ENCODE measurements around the gene BLM.

Gene BLM

DNA sequence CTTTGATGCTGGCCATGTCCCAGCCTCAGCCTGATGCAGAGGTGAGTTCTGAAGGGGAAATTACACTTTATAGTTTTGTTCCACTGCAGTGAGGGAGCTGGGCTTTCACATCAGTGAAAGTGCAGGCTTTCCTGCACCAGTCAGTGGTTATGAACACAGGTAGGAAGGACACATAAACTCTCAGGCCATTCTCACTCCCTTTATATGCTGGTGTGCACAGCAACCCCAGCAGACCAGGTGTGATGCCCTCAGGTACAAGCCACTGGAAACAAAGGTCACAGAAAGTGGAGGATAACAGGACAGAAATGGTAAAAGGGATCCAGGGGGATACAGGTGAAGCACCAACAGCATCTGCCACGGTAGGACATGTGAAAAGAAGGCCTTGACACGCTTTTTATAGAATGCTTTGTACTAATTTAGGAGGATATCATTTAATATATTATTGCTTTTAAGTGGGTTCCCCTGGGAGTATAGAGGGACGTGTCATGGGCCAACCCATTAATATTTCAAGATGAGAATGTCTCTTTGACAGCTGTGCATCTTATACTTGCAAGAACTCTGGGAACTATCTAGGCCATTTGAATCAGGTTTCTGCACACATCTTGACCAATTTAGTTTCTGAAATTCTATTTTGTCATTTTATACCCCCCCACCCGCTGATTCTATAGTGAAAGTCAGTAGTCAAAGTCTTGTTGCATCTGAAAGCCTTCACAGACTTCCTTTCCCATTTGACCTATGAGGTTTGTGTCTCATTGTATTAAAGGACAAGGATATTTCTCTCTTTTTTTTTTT lies 25.0 kb upstream of the BLM start:
- TF ChIP-seq, protein P1, sequence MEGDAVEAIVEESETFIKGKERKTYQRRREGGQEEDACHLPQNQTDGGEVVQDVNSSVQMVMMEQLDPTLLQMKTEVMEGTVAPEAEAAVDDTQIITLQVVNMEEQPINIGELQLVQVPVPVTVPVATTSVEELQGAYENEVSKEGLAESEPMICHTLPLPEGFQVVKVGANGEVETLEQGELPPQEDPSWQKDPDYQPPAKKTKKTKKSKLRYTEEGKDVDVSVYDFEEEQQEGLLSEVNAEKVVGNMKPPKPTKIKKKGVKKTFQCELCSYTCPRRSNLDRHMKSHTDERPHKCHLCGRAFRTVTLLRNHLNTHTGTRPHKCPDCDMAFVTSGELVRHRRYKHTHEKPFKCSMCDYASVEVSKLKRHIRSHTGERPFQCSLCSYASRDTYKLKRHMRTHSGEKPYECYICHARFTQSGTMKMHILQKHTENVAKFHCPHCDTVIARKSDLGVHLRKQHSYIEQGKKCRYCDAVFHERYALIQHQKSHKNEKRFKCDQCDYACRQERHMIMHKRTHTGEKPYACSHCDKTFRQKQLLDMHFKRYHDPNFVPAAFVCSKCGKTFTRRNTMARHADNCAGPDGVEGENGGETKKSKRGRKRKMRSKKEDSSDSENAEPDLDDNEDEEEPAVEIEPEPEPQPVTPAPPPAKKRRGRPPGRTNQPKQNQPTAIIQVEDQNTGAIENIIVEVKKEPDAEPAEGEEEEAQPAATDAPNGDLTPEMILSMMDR (conservative IDR thresholded peaks at IDR 0.05; ENCODE audit: low read depth, low read length): no peak
- H3K4me3 ChIP-seq (ENCODE audit: low read depth, low read length): no peak overlapping the region
- no peak for DNase-seq (ENCODE audit: low read depth)

DNA sequence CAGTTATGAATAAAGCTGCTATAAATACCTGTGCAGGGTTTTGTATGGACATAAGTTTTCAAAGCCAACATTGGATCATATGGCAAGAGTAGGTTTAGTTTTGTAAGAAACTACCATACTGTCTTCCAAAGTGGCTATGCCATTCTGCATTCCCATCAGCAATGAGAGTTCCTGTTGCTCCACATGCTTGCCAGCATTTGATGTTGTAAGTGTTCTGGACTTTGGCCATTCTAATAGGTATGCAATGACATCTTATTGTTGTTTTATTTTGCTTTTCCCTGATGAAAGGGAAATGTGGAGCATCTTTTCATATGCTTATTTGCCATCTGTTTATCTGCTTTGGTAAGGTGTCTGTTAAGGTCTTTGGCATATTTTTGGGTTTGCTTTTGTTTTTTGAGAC lies 22.2 kb upstream of the BLM start:
- TF ChIP-seq, protein P1 (conservative IDR thresholded peaks at IDR 0.05; ENCODE audit: low read depth, low read length): no peak
- DNase-seq (ENCODE audit: low read depth): no peak
- H3K4me3 ChIP-seq (ENCODE audit: low read depth, low read length): no peak overlapping the region

DNA sequence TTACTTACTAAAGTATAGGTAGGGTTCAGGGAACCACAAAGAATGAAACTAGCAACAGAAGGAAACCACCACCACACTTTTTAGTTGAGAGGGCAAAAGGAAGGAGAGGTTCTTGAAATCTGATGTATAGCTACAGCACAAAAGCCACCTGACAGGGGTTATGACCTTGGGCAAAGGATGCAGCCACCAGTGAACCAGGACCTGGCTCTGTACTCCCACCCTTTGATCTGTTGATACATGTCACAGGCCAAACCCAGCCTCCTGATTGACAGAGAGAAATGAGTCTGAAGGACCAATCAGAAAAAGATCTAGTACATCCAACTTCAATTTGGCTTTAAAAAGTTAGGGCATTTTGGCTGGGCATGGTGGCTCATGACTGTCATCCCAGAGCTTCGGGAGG lies 20.0 kb upstream of the BLM start:
- DNase-seq (ENCODE audit: low read depth): no peak
- H3K4me3 ChIP-seq (ENCODE audit: low read depth, low read length): no peak overlapping the region
- TF ChIP-seq, protein P1 (conservative IDR thresholded peaks at IDR 0.05; ENCODE audit: low read depth, low read length): no peak

DNA sequence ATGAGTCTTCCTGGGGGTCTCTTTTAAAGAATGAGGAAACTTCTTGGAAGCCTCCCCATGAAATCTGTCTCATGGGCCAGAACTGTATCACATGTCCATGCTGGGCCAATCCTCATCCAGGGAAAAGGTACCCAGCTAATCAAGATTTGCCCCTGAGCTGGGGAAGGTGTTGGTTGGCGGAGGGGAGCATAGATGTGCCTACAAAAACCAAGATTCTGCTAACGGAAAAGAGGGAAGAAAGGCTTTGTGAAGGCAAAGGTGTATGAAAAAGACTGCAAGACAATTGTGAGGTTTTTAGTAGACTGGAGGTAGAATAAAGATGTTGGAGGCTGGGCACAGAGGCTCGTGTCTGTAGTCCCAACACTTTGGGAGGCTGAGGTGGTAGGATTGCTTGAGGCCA lies 18.5 kb upstream of the BLM start:
- H3K4me3 ChIP-seq (ENCODE audit: low read depth, low read length): no peak overlapping the region
- TF ChIP-seq, protein P1 (conservative IDR thresholded peaks at IDR 0.05; ENCODE audit: low read depth, low read length): no peak
- DNase-seq (ENCODE audit: low read depth): no peak

DNA sequence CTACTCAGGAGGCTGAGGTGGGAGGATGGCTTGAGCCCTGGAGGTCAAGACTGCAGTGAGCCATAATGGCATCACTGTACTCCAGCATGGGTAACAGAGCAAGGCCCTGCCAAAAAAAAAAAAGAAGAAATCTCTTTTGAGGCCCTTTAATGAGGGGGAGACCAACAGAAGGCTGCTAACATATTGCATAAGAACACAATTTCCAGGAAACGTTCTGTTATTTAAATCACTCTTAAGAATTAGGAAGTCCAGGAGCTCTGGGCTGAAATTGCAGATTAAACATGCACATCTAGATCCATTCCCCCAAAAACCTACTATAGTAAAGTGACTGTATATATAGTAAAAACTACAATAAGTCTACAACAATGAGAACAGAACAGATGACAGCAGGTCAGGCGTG lies 16.1 kb upstream of the BLM start:
- TF ChIP-seq, protein P1 (conservative IDR thresholded peaks at IDR 0.05; ENCODE audit: low read depth, low read length): no peak
- no peak overlapping the region for H3K4me3 ChIP-seq (ENCODE audit: low read depth, low read length)
- DNase-seq (ENCODE audit: low read depth): no peak

DNA sequence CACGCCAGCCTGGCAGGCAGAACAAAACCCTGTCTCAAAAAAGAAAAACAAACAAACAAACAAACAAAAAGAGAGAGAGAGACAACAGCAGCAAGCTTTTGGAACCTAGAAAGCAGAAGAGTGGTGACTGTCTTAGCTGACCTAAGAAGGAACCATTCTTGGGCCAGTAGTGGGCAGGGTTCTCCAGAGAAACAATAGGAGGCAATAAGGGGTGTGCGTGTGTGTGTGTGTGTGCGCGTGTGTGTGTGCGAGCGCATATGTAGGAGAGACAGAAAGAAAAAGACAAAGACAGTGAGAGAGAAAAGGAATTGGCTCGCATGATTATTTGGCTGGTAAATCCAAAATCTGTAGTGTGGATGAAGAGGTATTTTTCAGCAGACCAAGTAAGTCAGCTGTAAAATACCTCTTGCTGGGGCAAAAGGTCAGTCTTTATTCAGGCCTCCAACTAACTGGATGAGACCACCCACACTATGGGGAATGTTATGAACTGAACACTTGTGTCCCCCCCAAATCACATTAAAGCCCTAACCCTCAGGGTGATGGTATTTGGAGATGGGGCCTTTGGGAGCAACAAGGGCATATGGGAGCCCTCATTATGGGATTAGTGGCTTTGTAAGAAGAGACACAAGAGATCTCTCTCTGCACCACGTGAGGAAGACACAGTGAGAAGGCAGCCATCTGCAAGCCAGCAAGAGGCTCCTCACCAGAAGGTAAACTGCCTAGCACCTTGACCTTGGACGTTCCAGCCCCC lies 15.1 kb upstream of the BLM start:
- no peak overlapping the region for H3K4me3 ChIP-seq (ENCODE audit: low read depth, low read length)
- DNase-seq (ENCODE audit: low read depth): peak; percentile 35
- TF ChIP-seq, protein P1 (conservative IDR thresholded peaks at IDR 0.05; ENCODE audit: low read depth, low read length): peak; percentile 22

Data from choroid plexus epithelial cell (primary cell).